ENCODE data around the gene TSKS. TPM values are rescaled to one million over a fixed set of nuclear protein-coding genes. Genes with fewer than 3 reads are reported as not detected.
A peak's percentile ranks its signal among the peaks of the same experiment; 100 is the strongest.

Gene TSKS
- polyA plus RNA-seq, 3 donors: 0.37 to 0.81 (median 0.51) TPM

GRCh38 chr19:49811328-49811727, 48.2 kb upstream of the TSKS start:
- Mint-ChIP-seq H3K27me3 (ENCODE audit: low read depth in 3 of 3) (peaks cover 0 to 4% (median 0%) of the 10 kb centered on the region in 3 donors), H3K36me3 (peaks cover 8 to 9% of the 10 kb centered on the region in 2 donors), H3K4me1 (peaks cover 40% of the 10 kb centered on the region), H3K9me3 (no peaks in the 10 kb centered on the region), H3K4me3 (no peak overlapping the region), H3K27ac (no peak overlapping the region)
- no peak for TF ChIP-seq CTCF (IDR thresholded peaks at IDR 0.05)
- H2AFZ ChIP-seq (ENCODE audit: insufficient read depth, low read depth, low read length, poor library complexity, severe bottlenecking): no peak overlapping the region
- no peak overlapping the region for H3K27ac ChIP-seq (ENCODE audit: low read depth in 1 of 2, low read length in 2 of 2)
- H4K20me1 ChIP-seq (ENCODE audit: insufficient read depth, low read length): peaks cover 17% of the 10 kb centered on the region
- intact Hi-C loops (cut with micrococcal nuclease): loop anchor here in 1 of 2 donors (5.0 kb wide), 1 partner anchor 56 kb away; the partner anchor contains the start of gene PNKP
- H3K4me3 ChIP-seq (replicated peaks in 1 of 3; ENCODE audit: low read depth in 2 of 3, low read length in 3 of 3): no peak overlapping the region
- H3K9ac ChIP-seq (ENCODE audit: insufficient read depth, low read length, poor library complexity, severe bottlenecking): no peak overlapping the region
- peaks cover 37 to 51% of the 10 kb centered on the region in 2 donors for H3K4me1 ChIP-seq (ENCODE audit: control insufficient read depth in 1 of 2, insufficient read depth in 2 of 2, low read length in 2 of 2)
- H3K27me3 ChIP-seq (ENCODE audit: control insufficient read depth in 2 of 2, insufficient read depth in 2 of 2, low read length in 2 of 2): no peaks in the 10 kb centered on the region
- H3K4me2 ChIP-seq (replicated peaks; ENCODE audit: extremely low read depth, low read length, poor library complexity, severe bottlenecking): no peak overlapping the region
- 49% methylated on average over 4 of the region's 6 CpGs for WGBS (ENCODE audit: insufficient coverage)
- no peak for DNase-seq
- H3K79me2 ChIP-seq (ENCODE audit: insufficient read depth, low read length): no peaks in the 10 kb centered on the region
- no peaks in the 10 kb centered on the region for H3K9me3 ChIP-seq (replicated peaks in 1 of 2; ENCODE audit: control insufficient read depth in 1 of 2, insufficient read depth in 1 of 2, low read length in 2 of 2)
- H3K36me3 ChIP-seq (replicated peaks in 1 of 2; ENCODE audit: control insufficient read depth in 1 of 2, insufficient read depth in 2 of 2, low read length in 2 of 2): peaks cover 3 to 9% of the 10 kb centered on the region in 2 donors

GRCh38 chr19:49809941-49810389, 46.9 kb upstream of the TSKS start:
- Histone ChIP-seq H3K79me2 (ENCODE audit: insufficient read depth, low read length) (no peaks in the 10 kb centered on the region), H3K27me3 (ENCODE audit: control insufficient read depth in 2 of 2, insufficient read depth in 2 of 2, low read length in 2 of 2) (no peaks in the 10 kb centered on the region), H3K9me3 (replicated peaks in 1 of 2; ENCODE audit: control insufficient read depth in 1 of 2, insufficient read depth in 1 of 2, low read length in 2 of 2) (no peaks in the 10 kb centered on the region), H3K4me2 (replicated peaks; ENCODE audit: extremely low read depth, low read length, poor library complexity, severe bottlenecking) (peak overlapping the region; percentile 96), H3K4me3 (replicated peaks in 1 of 3; ENCODE audit: low read depth in 2 of 3, low read length in 3 of 3) (peak overlapping the region in 1 of 3 experiments; percentile 93), H3K27ac (ENCODE audit: low read depth in 1 of 2, low read length in 2 of 2) (peak overlapping the region; percentile 11 to 60), H2AFZ (ENCODE audit: insufficient read depth, low read depth, low read length, poor library complexity, severe bottlenecking) (peak overlapping the region; percentile 95), H3K36me3 (replicated peaks in 1 of 2; ENCODE audit: control insufficient read depth in 1 of 2, insufficient read depth in 2 of 2, low read length in 2 of 2) (peaks cover 13 to 20% of the 10 kb centered on the region in 2 donors), H3K9ac (ENCODE audit: insufficient read depth, low read length, poor library complexity, severe bottlenecking) (peak overlapping the region; percentile 75), H4K20me1 (ENCODE audit: insufficient read depth, low read length) (peaks cover 20% of the 10 kb centered on the region), H3K4me1 (ENCODE audit: control insufficient read depth in 1 of 2, insufficient read depth in 2 of 2, low read length in 2 of 2) (peaks cover 37 to 52% of the 10 kb centered on the region in 2 donors)
- Mint-ChIP-seq H3K4me3 (peak overlapping the region; percentile 89 to 94), H3K27ac (peak overlapping the region in 5 of 7 donors; percentile 31 to 90 (median 79)), H3K4me1 (peaks cover 42% of the 10 kb centered on the region), H3K9me3 (no peaks in the 10 kb centered on the region), H3K36me3 (peaks cover 12 to 18% of the 10 kb centered on the region in 2 donors), H3K27me3 (ENCODE audit: low read depth in 3 of 3) (peaks cover 0 to 4% (median 0%) of the 10 kb centered on the region in 3 donors)
- 100% methylated on average over 1 of the region's 5 CpGs for WGBS (ENCODE audit: insufficient coverage)
- DNase-seq: no peak
- intact Hi-C loops (cut with micrococcal nuclease): loop anchor here (2.0 to 5.0 kb wide), 3 partner anchors 43 to 57 kb away; partner anchors contain the start of genes AP2A1 (in 2 of the 2) and PNKP (in 1 of the 2)
- TF ChIP-seq CTCF (IDR thresholded peaks at IDR 0.05): no peak
